NCI-H82 (cell line): ENCODE data around the gene TEDDM1.

Source experiments
- DNase-seq: peaks from one replicate; lab custom pipeline; 2025; lab: John Stamatoyannopoulos, UW

The TEDDM1 gene

GRCh38 chr1:182406012-182406411, 5.5 kb upstream of the TEDDM1 start:
- DNase-seq, result no peak

GRCh38 chr1:182405578-182405977, 5.1 kb upstream of the TEDDM1 start:
- no peak for DNase-seq

GRCh38 chr1:182404781-182405180, 4.3 kb upstream of the TEDDM1 start:
- peak; percentile 54 for DNase-seq

GRCh38 chr1:182397653-182398393, 2.6 kb downstream of the TEDDM1 start:
- DNase-seq, result no peak

- DNase-seq, result no peak
These were observed 4.6 kb downstream of the TEDDM1 start for GRCh38 chr1:182395906-182396305.

GRCh38 chr1:182394055-182394775, 6.3 kb downstream of the TEDDM1 start:
- no peak for DNase-seq

GRCh38 chr1:182392050-182393028, 8.1 kb downstream of the TEDDM1 start:
- DNase-seq, result peak; percentile 92

- peak; percentile 98 for DNase-seq
These were observed 9.0 kb downstream of the TEDDM1 start, which contains the start of gene GLUL for GRCh38 chr1:182391362-182392049. Gene GLUL (minus strand): TSS chr1:182391790. CDS start chr1:182388737, 3,053 bp downstream.

GRCh38 chr1:182391028-182391361, 9.5 kb downstream of the TEDDM1 start:
- DNase-seq, result no peak

GRCh38 chr1:182389619-182390047, 10.8 kb downstream of the TEDDM1 start:
- peak; percentile 38 for DNase-seq

- peak; percentile 25 for DNase-seq
These were observed 11.9 kb downstream of the TEDDM1 start for GRCh38 chr1:182388392-182389134.

- DNase-seq, result no peak
These were observed 12.9 kb downstream of the TEDDM1 start for GRCh38 chr1:182387566-182387965.

GRCh38 chr1:182386980-182387379, 13.5 kb downstream of the TEDDM1 start:
- no peak for DNase-seq

GRCh38 chr1:182385885-182386853, 14.3 kb downstream of the TEDDM1 start:
- no peak for DNase-seq

GRCh38 chr1:182384387-182384960, 16.0 kb downstream of the TEDDM1 start:
- DNase-seq, result no peak

GRCh38 chr1:182383934-182384333, 16.5 kb downstream of the TEDDM1 start:
- no peak for DNase-seq

- peak; percentile 25 for DNase-seq
These were observed 17.3 kb downstream of the TEDDM1 start for GRCh38 chr1:182383037-182383661.

- DNase-seq, result peak; percentile 51
These were observed 18.3 kb downstream of the TEDDM1 start for GRCh38 chr1:182381962-182382819.
